Hepatocyte (in vitro differentiated cells): Measurements from ENCODE around the gene HOXD9.

Experiments used
- EZH2 ChIP-seq: fragments of 200-600 bp; sonication (generic); IDR thresholded peaks from 2 replicates; pipeline ENCODE4 v1.6.1; 2016; ENCODE audit warnings: antibody characterized with exemption, mild to moderate bottlenecking, borderline replicate concordance
- TF ChIP-seq, protein P1 (sequence below): fragments of 200-600 bp; sonication (generic); IDR thresholded peaks from 2 replicates; pipeline ENCODE4 v1.5.1; 2016; ENCODE audit warnings: antibody characterized with exemption, mild to moderate bottlenecking; ENCODE audit not compliant: poor library complexity

DNA sequence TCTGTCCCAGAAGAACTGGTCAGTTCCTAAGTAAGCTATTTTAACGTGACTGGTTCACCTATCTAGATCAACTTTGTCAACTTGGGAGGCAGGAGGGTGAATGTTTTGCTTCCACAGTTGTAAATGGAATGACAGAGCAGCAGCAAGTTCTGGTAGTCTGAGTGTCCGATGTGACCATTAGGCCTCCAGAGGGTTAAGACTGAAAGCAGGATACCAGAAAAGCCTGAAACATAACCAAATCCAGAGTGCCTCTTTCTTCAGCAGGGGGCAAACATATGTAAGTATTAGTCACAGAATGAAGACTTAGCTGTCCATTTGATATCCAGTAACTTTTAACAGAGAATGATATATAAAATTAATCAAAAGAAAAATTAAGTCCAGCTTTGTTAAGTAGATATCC is 43.8 kb downstream of the HOXD9 start:
- TF ChIP-seq, protein P1, sequence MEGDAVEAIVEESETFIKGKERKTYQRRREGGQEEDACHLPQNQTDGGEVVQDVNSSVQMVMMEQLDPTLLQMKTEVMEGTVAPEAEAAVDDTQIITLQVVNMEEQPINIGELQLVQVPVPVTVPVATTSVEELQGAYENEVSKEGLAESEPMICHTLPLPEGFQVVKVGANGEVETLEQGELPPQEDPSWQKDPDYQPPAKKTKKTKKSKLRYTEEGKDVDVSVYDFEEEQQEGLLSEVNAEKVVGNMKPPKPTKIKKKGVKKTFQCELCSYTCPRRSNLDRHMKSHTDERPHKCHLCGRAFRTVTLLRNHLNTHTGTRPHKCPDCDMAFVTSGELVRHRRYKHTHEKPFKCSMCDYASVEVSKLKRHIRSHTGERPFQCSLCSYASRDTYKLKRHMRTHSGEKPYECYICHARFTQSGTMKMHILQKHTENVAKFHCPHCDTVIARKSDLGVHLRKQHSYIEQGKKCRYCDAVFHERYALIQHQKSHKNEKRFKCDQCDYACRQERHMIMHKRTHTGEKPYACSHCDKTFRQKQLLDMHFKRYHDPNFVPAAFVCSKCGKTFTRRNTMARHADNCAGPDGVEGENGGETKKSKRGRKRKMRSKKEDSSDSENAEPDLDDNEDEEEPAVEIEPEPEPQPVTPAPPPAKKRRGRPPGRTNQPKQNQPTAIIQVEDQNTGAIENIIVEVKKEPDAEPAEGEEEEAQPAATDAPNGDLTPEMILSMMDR: no peak
- TF ChIP-seq EZH2: no peak
